Stimulated activated CD4-positive, alpha-beta T cell treated with anti-CD3 and anti-CD28 coated beads, TNF-alpha, amount 100 ng/mL, for 24 hours (primary cell): ENCODE results near the gene TMEM31.

Experiments
- DNase-seq, 3 experiments: peaks; one replicate each; pipeline ENCODE4 v3.0.0-alpha.2; 2020; ENCODE audit warnings: low read depth in 3 of 3

TMEM31 gene, protein sequence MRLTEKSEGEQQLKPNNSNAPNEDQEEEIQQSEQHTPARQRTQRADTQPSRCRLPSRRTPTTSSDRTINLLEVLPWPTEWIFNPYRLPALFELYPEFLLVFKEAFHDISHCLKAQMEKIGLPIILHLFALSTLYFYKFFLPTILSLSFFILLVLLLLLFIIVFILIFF

DNA sequence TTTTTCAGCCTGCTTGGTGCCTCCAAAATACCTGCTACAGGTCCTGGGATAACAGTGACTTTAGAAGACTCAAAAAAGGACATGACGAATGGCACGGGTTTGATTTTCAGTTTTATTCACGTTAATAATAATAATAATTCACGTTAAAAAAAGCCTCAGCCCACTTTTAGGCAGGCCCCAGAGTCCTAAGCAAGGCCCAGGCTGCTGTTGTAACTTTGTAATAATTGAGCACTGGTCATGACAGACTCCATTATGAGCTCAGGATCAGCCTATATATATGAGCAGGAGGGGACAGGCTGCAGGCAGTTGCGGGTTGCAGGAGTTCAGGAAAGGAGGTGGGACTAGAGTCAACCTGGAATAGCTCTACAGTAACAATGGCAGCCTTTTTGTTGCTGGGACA, at the start of gene TMEM31:
Gene TMEM31 (plus strand): TSS at position 301 of the 400 bp plus-strand sequence. CDS start 1,350 bp downstream, outside the sequence.
- DNase-seq: no peak

DNA sequence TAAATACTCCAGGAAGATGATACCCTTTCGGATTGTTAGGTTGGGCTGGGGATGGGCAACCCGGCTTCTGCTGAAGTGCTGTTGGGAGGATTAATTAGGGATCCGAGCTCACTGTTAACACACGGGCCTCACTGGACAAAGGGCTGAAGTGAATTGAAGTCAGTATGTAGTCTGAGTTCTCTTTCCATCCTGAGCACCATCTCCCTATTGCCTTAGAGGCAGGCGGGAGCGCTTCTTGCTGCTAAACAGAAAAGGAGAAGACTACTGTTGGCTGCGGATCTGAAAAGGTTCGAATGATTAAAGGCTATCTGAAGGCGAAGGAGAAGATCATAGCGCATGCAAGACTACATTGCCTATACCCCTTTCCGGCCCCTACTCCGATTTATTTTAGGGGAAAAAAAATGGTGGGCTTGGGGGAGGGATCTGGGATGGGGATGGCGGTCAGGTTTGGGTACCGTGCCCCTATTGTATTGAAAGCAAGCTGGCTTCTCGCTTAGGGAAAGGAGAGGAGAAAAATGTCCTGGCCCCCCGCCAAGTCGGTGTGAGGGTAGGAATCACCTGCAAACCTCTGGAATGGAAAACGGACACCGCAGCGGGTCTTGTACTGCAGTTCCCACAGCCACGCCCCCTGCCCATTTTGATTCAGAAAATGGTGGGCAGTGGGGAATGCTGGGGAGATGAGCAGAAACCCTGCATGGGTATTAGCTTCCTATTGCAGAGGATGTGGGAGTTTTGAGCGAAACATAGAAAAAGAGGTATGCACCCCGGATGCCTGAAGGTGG, 46.5 kb upstream of the TMEM31 start:
- DNase-seq: no peak

- DNase-seq: no peak
Observed at GRCh38 chrX:103666202-103667107, 44.3 kb upstream of the TMEM31 start.

- no peak for DNase-seq
Observed at GRCh38 chrX:103669745-103670144, 41.0 kb upstream of the TMEM31 start.

- DNase-seq: no peak
Observed at GRCh38 chrX:103674531-103675454, 35.9 kb upstream of the TMEM31 start.

GRCh38 chrX:103678199-103678993, 32.3 kb upstream of the TMEM31 start:
- DNase-seq: no peak

DNA sequence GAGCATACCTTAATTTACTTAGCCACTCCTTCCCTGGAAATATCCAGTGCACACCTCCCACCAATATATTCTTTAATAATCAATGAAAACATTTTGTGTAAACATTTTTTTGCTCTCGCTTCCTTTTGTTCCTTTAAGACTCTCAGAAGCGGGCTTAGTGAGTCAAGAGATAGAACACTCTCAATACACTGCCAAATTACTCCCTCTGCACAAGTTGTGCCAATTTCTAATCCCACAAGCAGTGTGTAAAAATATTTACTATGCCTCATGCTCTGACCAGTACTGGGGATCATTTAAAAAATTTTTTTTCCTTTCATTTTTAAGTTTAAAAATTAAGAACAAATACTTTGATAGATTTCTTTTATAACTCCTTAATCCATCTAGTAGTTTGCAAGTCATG, 29.3 kb upstream of the TMEM31 start:
- DNase-seq: no peak

DNA sequence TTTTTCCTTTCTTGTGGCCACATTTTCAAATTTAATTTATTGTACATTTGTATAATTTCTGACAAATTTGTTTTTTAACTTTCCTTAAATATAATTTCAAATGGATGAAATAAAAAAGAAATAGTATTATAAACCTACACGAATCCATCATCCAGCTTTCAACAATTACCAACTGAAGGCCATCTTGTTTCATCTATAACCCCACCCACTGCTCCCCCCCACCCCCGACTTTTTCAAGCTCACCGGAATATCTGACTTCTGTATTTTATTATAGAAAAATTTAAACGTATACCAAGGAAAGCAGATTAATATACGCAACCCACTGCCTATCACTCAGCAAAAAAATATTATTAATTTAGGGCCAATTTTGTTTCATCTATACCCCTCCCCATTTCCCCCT, 25.3 kb upstream of the TMEM31 start:
- DNase-seq: peak in 1 of 3 experiments; percentile 5

GRCh38 chrX:103686199-103687072, 24.3 kb upstream of the TMEM31 start, which contains the start of gene MORF4L2:
MORF4L2 (minus strand) TSS chrX:103686699; CDS start chrX:103677027, 9,672 bp downstream.
- DNase-seq: peak; percentile 61 to 80 (median 75)

DNA sequence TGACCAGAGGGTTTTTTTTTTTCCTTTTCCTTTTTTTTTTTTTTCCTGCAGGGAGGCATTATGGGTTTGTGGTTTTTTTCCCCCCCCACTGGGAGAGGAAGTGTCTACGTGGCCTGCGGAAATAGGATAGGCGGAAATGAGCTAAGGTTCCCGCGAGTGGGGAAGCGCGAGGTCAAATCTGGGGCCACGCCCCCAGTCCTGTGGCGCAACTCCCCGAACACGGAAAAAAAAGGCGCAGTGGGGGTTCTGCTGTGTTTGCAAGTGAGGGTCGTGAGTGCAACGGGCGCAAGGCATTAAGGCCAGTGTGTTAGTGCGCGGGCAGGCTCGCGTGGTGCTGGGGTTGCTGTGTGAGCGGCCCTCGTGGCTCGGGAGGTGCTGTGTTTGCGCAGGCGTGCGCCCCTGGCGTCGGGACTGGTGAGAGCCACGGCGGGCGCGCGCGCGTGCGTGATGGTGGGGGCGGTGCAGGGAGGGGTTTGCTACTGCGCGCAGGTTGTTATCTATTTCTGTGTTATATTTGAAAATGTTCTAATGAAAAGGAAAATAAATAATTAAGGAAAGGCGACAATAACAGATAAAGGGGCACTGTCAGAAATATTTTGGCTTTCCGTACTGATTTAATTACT, 23.5 kb upstream of the TMEM31 start:
- DNase-seq: peak; percentile 70 to 79 (median 73)

DNA sequence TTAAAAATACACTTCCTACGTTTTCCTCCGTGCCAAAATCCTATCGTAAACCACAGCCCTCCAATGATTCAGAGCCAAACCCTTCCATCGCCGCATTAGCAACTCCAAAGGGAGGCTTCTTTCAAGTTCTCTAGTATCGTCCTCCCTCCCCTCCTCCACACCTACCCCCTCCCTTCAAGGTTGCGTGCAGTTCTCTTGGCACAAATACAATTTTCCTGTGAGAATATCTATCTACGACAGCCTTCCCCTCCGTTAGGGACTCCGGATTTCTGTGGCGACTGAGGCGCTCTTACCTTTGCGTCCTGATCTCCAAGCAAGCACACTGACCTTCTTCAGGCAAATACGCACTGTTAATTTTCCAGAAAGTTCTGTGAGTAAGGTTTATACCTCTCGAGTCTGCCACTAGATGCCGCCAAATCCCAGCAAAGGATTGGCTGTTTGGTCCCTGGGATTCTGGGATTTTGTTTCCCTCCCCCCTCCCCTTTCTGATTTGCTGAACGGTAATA, 23.0 kb upstream of the TMEM31 start:
- DNase-seq: peak; percentile 14 to 23 (median 22)

- no peak for DNase-seq
Observed at GRCh38 chrX:103688946-103689345, 21.8 kb upstream of the TMEM31 start.

- no peak for DNase-seq
Observed at GRCh38 chrX:103691059-103691458, 19.6 kb upstream of the TMEM31 start.

- no peak for DNase-seq
Observed at GRCh38 chrX:103697687-103698086, 13.0 kb upstream of the TMEM31 start.

- DNase-seq: no peak
Observed at GRCh38 chrX:103699243-103699642, 11.5 kb upstream of the TMEM31 start.

GRCh38 chrX:103704863-103705262, 5.8 kb upstream of the TMEM31 start:
- DNase-seq: no peak

GRCh38 chrX:103716962-103717361, 6.3 kb downstream of the TMEM31 start:
- no peak for DNase-seq

GRCh38 chrX:103718120-103718519, 7.4 kb downstream of the TMEM31 start:
- no peak for DNase-seq

DNA sequence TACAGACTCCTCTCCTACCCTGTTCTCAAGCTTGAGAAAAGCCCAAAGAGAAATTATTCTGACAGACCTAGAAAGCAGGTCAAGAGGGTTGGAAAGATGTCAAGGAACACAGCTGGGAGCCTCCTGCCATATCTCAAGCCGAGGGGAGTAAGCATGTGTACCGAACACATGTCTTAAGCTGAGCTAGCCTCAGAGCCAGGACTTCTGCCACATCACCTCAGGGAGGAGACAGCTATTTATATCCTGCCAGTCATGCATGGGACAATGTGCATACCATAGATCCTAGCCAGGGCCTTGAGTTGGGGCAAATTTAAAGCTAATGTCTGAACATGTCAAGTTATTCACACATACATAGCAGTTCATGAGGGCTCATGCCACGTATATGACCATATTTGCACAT, 11.8 kb downstream of the TMEM31 start:
- DNase-seq: no peak
